IMR-90 (cell line): ENCODE results near the gene ITPR2. TPM values are rescaled to one million over a fixed set of nuclear protein-coding genes. Genes with fewer than 3 reads are reported as not detected.
A peak's percentile ranks its signal among the peaks of the same experiment; 100 is the strongest.

Experiments
- ATAC-seq: fragments of 200-7000 bp; cut with Tn5 transposase; 2 replicates; pipeline ENCODE4 v1.9.1; 2020; ENCODE audit warnings: low read depth, mild to moderate bottlenecking, moderate library complexity
- BruUV-seq: library from RNA; stranded (reverse); fragments of 400-500 nt; replicated peaks from 2 replicates; lab custom pipeline; 2021; lab: Mats Ljungman, UMichigan
- CTCF ChIA-PET: fragments of 300-600 bp; formaldehyde crosslinking; extraction: SDS; loops from one replicate; lab custom pipeline; 2021; ENCODE audit warnings: antibody characterized with exemption; lab: Yijun Ruan, JAX
- POLR2A ChIA-PET: fragments of 300-600 bp; sonication (Branson Sonifier 250); formaldehyde crosslinking; loops from one replicate; lab custom pipeline; 2022; ENCODE audit warnings: antibody characterized with exemption; ENCODE audit not compliant: unreplicated experiment; lab: Charles Lee
- DNase-seq: peaks from one replicate; pipeline ENCODE4 v3.0.0; 2013
- H2AFZ ChIP-seq: replicated peaks from 2 replicates; pipeline ENCODE3; 2013; ENCODE audit warnings: low read length, mild to moderate bottlenecking; ENCODE audit not compliant: poor library complexity
- H2AK5ac ChIP-seq: 2 replicates; pipeline ENCODE4 v1.6.1; 2013; ENCODE audit warnings: low read depth, low read length, inconsistent platforms
- H2AK9ac ChIP-seq: replicated peaks from 2 replicates; pipeline ENCODE3; 2013; ENCODE audit warnings: mild to moderate bottlenecking, low read depth, low read length, moderate library complexity; ENCODE audit not compliant: poor library complexity
- H2BK120ac ChIP-seq: 2 replicates; pipeline ENCODE4 v1.6.1; 2013; ENCODE audit warnings: low read depth, low read length, inconsistent platforms
- H2BK15ac ChIP-seq: 3 replicates; pipeline ENCODE4 v1.6.1; 2013; ENCODE audit warnings: low read depth, low read length, inconsistent platforms
- H2BK20ac ChIP-seq: 2 replicates; pipeline ENCODE4 v1.6.1; 2013; ENCODE audit warnings: low read depth, mild to moderate bottlenecking, inconsistent platforms, low read length, moderate library complexity
- H2BK5ac ChIP-seq: 2 replicates; pipeline ENCODE4 v1.6.1; 2013; ENCODE audit warnings: mild to moderate bottlenecking, low read depth, low read length, inconsistent platforms; ENCODE audit not compliant: poor library complexity, severe bottlenecking
- H3K14ac ChIP-seq: replicated peaks from 2 replicates; pipeline ENCODE4 v1.6.1; 2013; ENCODE audit warnings: low read depth, low read length, inconsistent platforms
- H3K18ac ChIP-seq: 2 replicates; pipeline ENCODE4 v1.6.1; 2013; ENCODE audit warnings: low read depth, low read length, control low read depth
- H3K23ac ChIP-seq: 2 replicates; pipeline ENCODE4 v1.6.1; 2013; ENCODE audit warnings: low read depth, low read length, inconsistent platforms
- H3K27ac ChIP-seq: 2 replicates; pipeline ENCODE4 v1.5.1; 2013; ENCODE audit warnings: mild to moderate bottlenecking, control low read depth, low read length; ENCODE audit not compliant: insufficient read depth
- H3K27me3 ChIP-seq: 2 replicates; pipeline ENCODE4 v1.6.1; 2013; ENCODE audit warnings: low read length; ENCODE audit not compliant: control insufficient read depth, insufficient read depth
- H3K36me3 ChIP-seq: 2 replicates; pipeline ENCODE4 v1.6.1; 2013; ENCODE audit warnings: low read length, mixed read lengths; ENCODE audit not compliant: control insufficient read depth, insufficient read depth
- H3K4ac ChIP-seq: 2 replicates; pipeline ENCODE4 v1.6.1; 2013; ENCODE audit warnings: low read depth, low read length, inconsistent platforms
- H3K4me1 ChIP-seq: 2 replicates; pipeline ENCODE4 v1.6.1; 2013; ENCODE audit warnings: low read length, mixed read lengths; ENCODE audit not compliant: control insufficient read depth, insufficient read depth
- H3K4me2 ChIP-seq: 2 replicates; pipeline ENCODE4 v1.6.1; 2013; ENCODE audit warnings: low read depth, mild to moderate bottlenecking, control low read depth, low read length, moderate library complexity
- H3K4me3 ChIP-seq: 2 replicates; pipeline ENCODE4 v1.5.1; 2013; ENCODE audit warnings: low read depth, mild to moderate bottlenecking, control low read depth, low read length, moderate library complexity; ENCODE audit not compliant: insufficient read depth
- H3K56ac ChIP-seq: 2 replicates; pipeline ENCODE4 v1.6.1; 2013; ENCODE audit warnings: low read length, inconsistent platforms; ENCODE audit not compliant: insufficient read depth; ENCODE audit errors: extremely low read depth
- H3K79me1 ChIP-seq, 2 experiments: 2 replicates each; pipeline ENCODE4 v1.6.1; 2013; ENCODE audit warnings: low read length in 2 of 2, inconsistent platforms in 1 of 2, low read depth in 1 of 2
- H3K9ac ChIP-seq: 2 replicates; pipeline ENCODE4 v1.6.1; 2013; ENCODE audit warnings: low read depth, low read length, control low read depth
- H3K9me1 ChIP-seq: 2 replicates; pipeline ENCODE4 v1.6.1; 2013; ENCODE audit warnings: low read length, inconsistent platforms; ENCODE audit not compliant: insufficient read depth
- H3K9me3 ChIP-seq: 2 replicates; pipeline ENCODE4 v1.6.1; 2013; ENCODE audit warnings: low read length; ENCODE audit not compliant: control insufficient read depth, insufficient read depth
- H4K20me1 ChIP-seq: 2 replicates; pipeline ENCODE4 v1.6.1; 2013; ENCODE audit warnings: low read length, inconsistent platforms; ENCODE audit not compliant: insufficient read depth
- H4K5ac ChIP-seq: 2 replicates; pipeline ENCODE4 v1.6.1; 2013; ENCODE audit warnings: mild to moderate bottlenecking, low read depth, low read length, control low read depth
- H4K8ac ChIP-seq, 2 experiments: 2 replicates each; pipeline ENCODE4 v1.6.1; 2013; ENCODE audit warnings: low read depth in 2 of 2, low read length in 2 of 2, control low read depth in 1 of 2, inconsistent platforms in 1 of 2
- H4K91ac ChIP-seq: 2 replicates; pipeline ENCODE4 v1.6.1; 2013; ENCODE audit warnings: low read depth, low read length, inconsistent platforms; ENCODE audit not compliant: insufficient read depth
- BHLHE40 ChIP-seq: fragments of 150-350 bp; IDR thresholded peaks from 2 replicates; pipeline ENCODE4 v1.6.1; 2016; ENCODE audit warnings: mild to moderate bottlenecking, low read depth, low read length
- CEBPB ChIP-seq: IDR thresholded peaks from 2 replicates; pipeline ENCODE4 v1.6.1; 2012; ENCODE audit warnings: low read depth, low read length, improper control_type of control experiment
- CHD1 ChIP-seq: IDR thresholded peaks from 2 replicates; pipeline ENCODE4 v1.6.1; 2012; ENCODE audit warnings: low read depth, low read length, improper control_type of control experiment
- ELK1 ChIP-seq: fragments of 150-350 bp; IDR thresholded peaks from 2 replicates; pipeline ENCODE4 v1.6.1; 2016; ENCODE audit warnings: low read depth, mild to moderate bottlenecking, low read length, moderate library complexity, borderline replicate concordance
- FOS ChIP-seq: fragments of 150-350 bp; IDR thresholded peaks from 2 replicates; pipeline ENCODE4 v1.6.1; 2016; ENCODE audit warnings: low read depth, low read length
- MAFK ChIP-seq: IDR thresholded peaks from 2 replicates; pipeline ENCODE4 v1.6.1; 2012; ENCODE audit warnings: low read depth, low read length, improper control_type of control experiment
- MXI1 ChIP-seq: IDR thresholded peaks from 2 replicates; pipeline ENCODE4 v1.6.1; 2012; ENCODE audit warnings: low read depth, mild to moderate bottlenecking, low read length, moderate library complexity, borderline replicate concordance
- NFE2L2 ChIP-seq: fragments of 150-350 bp; IDR thresholded peaks from 2 replicates; pipeline ENCODE4 v1.6.1; 2016; ENCODE audit warnings: low read depth, mild to moderate bottlenecking, low read length
- RAD21 ChIP-seq: IDR thresholded peaks from 2 replicates; pipeline ENCODE4 v1.6.1; 2012; ENCODE audit warnings: low read length, improper control_type of control experiment
- RCOR1 ChIP-seq: IDR thresholded peaks from 2 replicates; pipeline ENCODE4 v1.6.1; 2012; ENCODE audit warnings: mild to moderate bottlenecking, low read length, improper control_type of control experiment; ENCODE audit not compliant: insufficient replicate concordance
- USF2 ChIP-seq: fragments of 150-350 bp; IDR thresholded peaks from 2 replicates; pipeline ENCODE4 v1.6.1; 2017; ENCODE audit warnings: mild to moderate bottlenecking, antibody characterized with exemption, low read length, low read depth
- WGBS, 2 experiments: methylation state at CpG; one replicate each; pipeline versions ENCODE4 v1.1.5 to v1.1.7; 2013; ENCODE audit warnings: missing lambda C conversion rate in 2 of 2; ENCODE audit not compliant: insufficient read length in 1 of 2; ENCODE audit errors: extremely low coverage in 2 of 2; 5-methylcytosine and 5-hydroxymethylcytosine counted together
- dilution Hi-C: fragments of 300-500 bp; cut with HindIII; formaldehyde crosslinking; loops from one replicate; pipeline ENCODE4 v1.14.3; 2018; ENCODE audit warnings: low sequenced_read_pairs; ENCODE audit not compliant: unreplicated experiment
- in situ Hi-C: fragments of 300-500 bp; cut with MboI; formaldehyde crosslinking; loops from 3 replicates; pipeline ENCODE4 v1.14.3; 2019; ENCODE audit warnings: low sequenced_read_pairs, inconsistent platforms, mixed read lengths
- intact Hi-C: fragments of 100-400 bp; cut with micrococcal nuclease; formaldehyde crosslinking; loops from 2 replicates; pipeline ENCODE4 v1.10.0; 2022
- polyA plus RNA-seq, 3 experiments: library from polyadenylated mRNA; depleted of rRNA; stranded (reverse); fragments of >200 nt; gene quantifications; 2 replicates each; pipeline ENCODE4 v1.2.3, GENCODE V29; 2012; ENCODE audit warnings: low replicate concordance in 1 of 3
- total RNA-seq: library from RNA; depleted of rRNA; stranded (reverse); fragments of >200 nt; gene quantifications from 2 replicates; pipeline ENCODE4 v1.2.3, GENCODE V29; 2012

Gene ITPR2
- total and polyA plus RNA-seq, 2 of the 4 experiments (the other 2 are of a cell fraction), result 1.2 to 9.0 TPM

GRCh38 chr12:26299751-26300150 lies 533.2 kb downstream of the ITPR2 start:
- Histone ChIP-seq H2BK5ac (no peak overlapping the region), H3K14ac (peak overlapping the region; percentile 74; the same call in 1 of the 2 replicates), H4K91ac (no peak overlapping the region), H3K4me2 (no peak overlapping the region), H4K8ac (peak overlapping the region; percentile 10 to 26; a peak in 1 of 4 replicates), H2AK5ac (no peak overlapping the region), H3K36me3 (no peaks in the 10 kb centered on the region), H2BK120ac (no peak overlapping the region), H2BK15ac (no peak overlapping the region), H2AK9ac (no peak overlapping the region), H3K4me3 (no peak overlapping the region), H2BK20ac (peak overlapping the region; percentile 60; the same call in 1 of the 2 replicates), H3K56ac (no peak overlapping the region), H3K23ac (peak overlapping the region; percentile 56; the same call in 1 of the 2 replicates), H3K18ac (no peak overlapping the region), H2AFZ (no peak overlapping the region), H3K27me3 (no peaks in the 10 kb centered on the region; the same call in 1 of the 2 replicates), H3K79me1 (no peaks in the 10 kb centered on the region), H3K4me1 (no peaks in the 10 kb centered on the region; the same call in 1 of the 2 replicates), H3K9ac (no peak overlapping the region), H3K4ac (peak overlapping the region; percentile 16; the same call in 1 of the 2 replicates), H3K9me3 (no peaks in the 10 kb centered on the region), H4K5ac (peak overlapping the region; percentile 93; the same call in 1 of the 2 replicates), H3K9me1 (0 out of 2 replicates have a peak, but pooled peaks cover 5% of the 10 kb centered on the region), H3K27ac (no peak overlapping the region), H4K20me1 (no peaks in the 10 kb centered on the region)
- in situ Hi-C loops, result no loop called here
- intact Hi-C loops, result no loop called here
- dilution Hi-C loops, result no loop called here
- DNase-seq (no peak), ATAC-seq (no peak)
- TF ChIP-seq MXI1 (no peak), CHD1 (no peak), CEBPB (no peak), ELK1 (no peak), USF2 (no peak), RCOR1 (no peak), BHLHE40 (no peak), FOS (no peak), NFE2L2 (no peak), RAD21 (no peak), MAFK (no peak)
- ChIA-PET CTCF (no interaction called here), POLR2A (no interaction called here)
- BruUV-seq, result no TSS peak
- no CpG with 5 or more reads among the region's 1 CpG for WGBS, 2 experiments
